GM23338 (cell line): ENCODE results near the gene FBXL20. TPM values are rescaled to one million over a fixed set of nuclear protein-coding genes. Genes with fewer than 3 reads are reported as not detected.

ENCODE experiments used
- ATAC-seq: fragments of 200-7000 bp; cut with Tn5 transposase; 3 replicates; pipeline ENCODE4 v1.9.1; 2020
- DNase-seq: peaks from one replicate; pipeline ENCODE4 v3.0.0-alpha.2; 2015; ENCODE audit warnings: low spot score
- H2AFZ ChIP-seq: fragments of 200-600 bp; sonication (generic); 2 replicates; pipeline ENCODE4 v1.8.0; 2016; ENCODE audit warnings: antibody characterized with exemption, mild to moderate bottlenecking, moderate library complexity
- H3F3A ChIP-seq: fragments of 200-600 bp; sonication (generic); replicated peaks from 2 replicates; pipeline ENCODE4 v1.8.0; 2017; ENCODE audit warnings: antibody characterized with exemption, mixed run types, low read depth
- H3K27ac ChIP-seq: fragments of 200-600 bp; sonication (generic); 2 replicates; pipeline ENCODE4 v1.6.1; 2016; ENCODE audit warnings: low read depth
- H3K27me3 ChIP-seq: fragments of 200-600 bp; sonication (generic); 2 replicates; pipeline ENCODE4 v1.8.0; 2016; ENCODE audit warnings: mild to moderate bottlenecking, mixed run types, moderate library complexity; ENCODE audit not compliant: insufficient read depth
- H3K36me3 ChIP-seq: fragments of 200-600 bp; sonication (generic); 2 replicates; pipeline ENCODE4 v1.8.0; 2016; ENCODE audit warnings: mild to moderate bottlenecking; ENCODE audit not compliant: insufficient read depth
- H3K4me1 ChIP-seq: fragments of 200-600 bp; sonication (generic); 2 replicates; pipeline ENCODE4 v1.8.0; 2016; ENCODE audit warnings: mild to moderate bottlenecking, moderate library complexity; ENCODE audit not compliant: insufficient read depth
- H3K4me2 ChIP-seq: fragments of 200-600 bp; sonication (generic); 2 replicates; pipeline ENCODE4 v1.7.1; 2017; ENCODE audit warnings: mixed run types
- H3K4me3 ChIP-seq: fragments of 200-600 bp; sonication (generic); 2 replicates; pipeline ENCODE4 v1.6.1; 2016; ENCODE audit warnings: mixed run types
- H3K79me2 ChIP-seq: fragments of 200-600 bp; sonication (generic); replicated peaks from 2 replicates; pipeline ENCODE4 v1.8.0; 2017; ENCODE audit warnings: mild to moderate bottlenecking; ENCODE audit not compliant: insufficient read depth
- H3K9me2 ChIP-seq: fragments of 200-600 bp; sonication (generic); 2 replicates; pipeline ENCODE4 v1.8.0; 2017; ENCODE audit not compliant: insufficient read depth
- H4K20me1 ChIP-seq: fragments of 200-600 bp; sonication (generic); replicated peaks from 2 replicates; pipeline ENCODE4 v1.8.0; 2017; ENCODE audit warnings: mild to moderate bottlenecking; ENCODE audit not compliant: insufficient read depth
- H3K27ac Mint-ChIP-seq: 2 replicates; pipeline ENCODE4 v1.8.0; 2020; ENCODE audit warnings: inconsistent platforms, mild to moderate bottlenecking, moderate library complexity, mixed read lengths
- H3K27me3 Mint-ChIP-seq: 3 replicates; pipeline ENCODE4 v1.8.0; 2022; ENCODE audit warnings: low read depth, mild to moderate bottlenecking, moderate library complexity, mixed read lengths, inconsistent platforms; ENCODE audit not compliant: insufficient read depth, poor library complexity
- H3K36me3 Mint-ChIP-seq: 3 replicates; pipeline ENCODE4 v1.8.0; 2021; ENCODE audit warnings: low read depth, mild to moderate bottlenecking, inconsistent platforms, moderate library complexity, mixed read lengths
- H3K4me1 Mint-ChIP-seq: 3 replicates; pipeline ENCODE4 v1.8.0; 2020; ENCODE audit warnings: mild to moderate bottlenecking, inconsistent platforms, mixed read lengths
- H3K4me3 Mint-ChIP-seq: 3 replicates; pipeline ENCODE4 v1.8.0; 2021; ENCODE audit warnings: moderate library complexity, mild to moderate bottlenecking, inconsistent platforms, mixed read lengths
- H3K9me3 Mint-ChIP-seq: 3 replicates; pipeline ENCODE4 v1.8.0; 2020; ENCODE audit warnings: moderate library complexity, mild to moderate bottlenecking, inconsistent platforms, mixed read lengths
- CREB1 ChIP-seq: fragments of 250-450 bp; sonication (Bioruptor Pico); IDR thresholded peaks from 2 replicates; pipeline ENCODE4 v1.5.0; 2020; ENCODE audit warnings: low read depth, mild to moderate bottlenecking, moderate library complexity
- CTCF ChIP-seq, 2 experiments: fragments of 200-600 bp in 1 of 2; sonication (generic) in 1 of 2; conservative IDR thresholded peaks; 2 replicates each; pipeline versions ENCODE4 v1.5.1 to v1.6.1; 2016 to 2017; ENCODE audit warnings: antibody characterized with exemption in 2 of 2, low read depth in 2 of 2, mild to moderate bottlenecking in 2 of 2, moderate library complexity in 1 of 2
- ETS1 ChIP-seq: IDR thresholded peaks from 2 replicates; pipeline ENCODE4 v1.6.1; 2016; ENCODE audit warnings: antibody characterized with exemption
- EZH2 ChIP-seq: fragments of 200-600 bp; sonication (generic); IDR thresholded peaks from one replicate; pipeline ENCODE4 v1.8.0; 2017; ENCODE audit warnings: antibody characterized with exemption, mild to moderate bottlenecking, low read depth; ENCODE audit not compliant: unreplicated experiment
- EZH2phosphoT487 ChIP-seq: fragments of 200-600 bp; sonication (generic); IDR thresholded peaks from one replicate; pipeline ENCODE4 v1.8.1; 2018; ENCODE audit warnings: antibody characterized with exemption; ENCODE audit not compliant: unreplicated experiment
- JUNB ChIP-seq: IDR thresholded peaks from one replicate; pipeline ENCODE4 v1.6.1; 2016; ENCODE audit warnings: antibody characterized with exemption; ENCODE audit not compliant: unreplicated experiment
- NANOG ChIP-seq: IDR thresholded peaks from 2 replicates; pipeline ENCODE4 v1.6.1; 2016; ENCODE audit warnings: antibody characterized with exemption, borderline replicate concordance
- POLR2AphosphoS5 ChIP-seq: IDR thresholded peaks from 2 replicates; pipeline ENCODE4 v1.6.1; 2016; ENCODE audit warnings: antibody characterized with exemption, low read depth
- REST ChIP-seq: IDR thresholded peaks from one replicate; pipeline ENCODE4 v1.6.1; 2018; ENCODE audit warnings: antibody characterized with exemption; ENCODE audit not compliant: unreplicated experiment
- STAT1 ChIP-seq: IDR thresholded peaks from one replicate; pipeline ENCODE4 v1.6.1; 2016; ENCODE audit warnings: antibody characterized with exemption; ENCODE audit not compliant: unreplicated experiment
- ZNF114 ChIP-seq: fragments of 250-450 bp; sonication (Bioruptor Pico); IDR thresholded peaks from 2 replicates; pipeline ENCODE4 v1.5.0; 2020; ENCODE audit warnings: mild to moderate bottlenecking, moderate library complexity
- ZNF331 ChIP-seq: fragments of 250-450 bp; sonication (Bioruptor Pico); IDR thresholded peaks from 2 replicates; pipeline ENCODE4 v1.5.0; 2020; ENCODE audit warnings: low read depth, mild to moderate bottlenecking, moderate library complexity
- ZNF462 ChIP-seq: fragments of 250-450 bp; sonication (Bioruptor Pico); IDR thresholded peaks from 2 replicates; pipeline ENCODE4 v1.5.0; 2020; ENCODE audit warnings: mild to moderate bottlenecking, moderate library complexity
- polyA plus RNA-seq: library from polyadenylated mRNA; unstranded; fragments of >200 nt; fragmentation: Nextera tagmentation; extraction: Ambion mirVana; gene quantifications from 2 replicates; pipeline ENCODE4 v1.2.1, GENCODE V29; 2016
- total RNA-seq: library from RNA; depleted of rRNA; stranded (reverse); fragments of >200 nt; shearing (Covaris generic); gene quantifications from 2 replicates; pipeline ENCODE4 v1.2.3, GENCODE V29; 2014

Gene FBXL20
- total and polyA plus RNA-seq, 2 experiments from 2014 or later = 2.9 to 6.9 TPM

GRCh38 chr17:39283896-39284295, 117.5 kb downstream of the FBXL20 start:
- H4K20me1 ChIP-seq = no peaks in the 10 kb centered on the region
- DNase-seq = no peak
- Mint-ChIP-seq H3K27ac (no peak overlapping the region), H3K4me1 (peaks cover 3% of the 10 kb centered on the region; the same call in 2 of the 3 replicates), H3K36me3 (no peaks in the 10 kb centered on the region), H3K27me3 (peaks cover 4% of the 10 kb centered on the region), H3K9me3 (no peaks in the 10 kb centered on the region), H3K4me3 (no peak overlapping the region)
- no peaks in the 10 kb centered on the region for H3K79me2 ChIP-seq
- no peak overlapping the region for H3K27ac ChIP-seq
- H3K4me3 ChIP-seq = no peak overlapping the region
- no peak for ATAC-seq
- no peaks in the 10 kb centered on the region for H3F3A ChIP-seq
- no peak for TF ChIP-seq STAT1
- TF ChIP-seq CTCF (conservative IDR thresholded peaks at IDR 0.05; ENCODE audit: low read depth in 2 of 2) = no peak
- TF ChIP-seq JUNB = no peak
- TF ChIP-seq POLR2AphosphoS5 = no peak
- TF ChIP-seq ZNF331 (CRISPR knock-in tag) = no peak
- TF ChIP-seq EZH2 = no peak
- no peak for TF ChIP-seq NANOG
- TF ChIP-seq EZH2phosphoT487 = no peak
- TF ChIP-seq ETS1 = no peak
- TF ChIP-seq ZNF462 (CRISPR knock-in tag) = no peak
- no peak for TF ChIP-seq CREB1 (CRISPR knock-in tag)
- no peak for TF ChIP-seq REST
- no peak for TF ChIP-seq ZNF114 (CRISPR knock-in tag)
- peaks cover 14% of the 10 kb centered on the region; the same call in 1 of the 2 replicates for H3K4me1 ChIP-seq
- H3K4me2 ChIP-seq = no peak overlapping the region
- no peak overlapping the region for H2AFZ ChIP-seq
- H3K36me3 ChIP-seq = no peaks in the 10 kb centered on the region
- no peaks in the 10 kb centered on the region for H3K9me2 ChIP-seq
- no peaks in the 10 kb centered on the region for H3K27me3 ChIP-seq
